HL-60/S4 treated with phorbol 12-myristate 13-acetate at 8.2 ng/mL for 4 days and 3 days (cell line): ENCODE measurements around the gene MAPK12.

Experiments used
- in situ Hi-C: fragments of 300-500 bp; cut with MboI; formaldehyde crosslinking; loops from 2 replicates; pipeline ENCODE4 v1.15.0; 2022; ENCODE audit warnings: low sequenced_read_pairs

The MAPK12 gene

GRCh38 chr22:50299785-50300619, 38.5 kb upstream of the MAPK12 start:
- in situ Hi-C loops = no loop called here

- in situ Hi-C loops = no loop called here
Measured at GRCh38 chr22:50298937-50299784, 37.7 kb upstream of the MAPK12 start.

DNA sequence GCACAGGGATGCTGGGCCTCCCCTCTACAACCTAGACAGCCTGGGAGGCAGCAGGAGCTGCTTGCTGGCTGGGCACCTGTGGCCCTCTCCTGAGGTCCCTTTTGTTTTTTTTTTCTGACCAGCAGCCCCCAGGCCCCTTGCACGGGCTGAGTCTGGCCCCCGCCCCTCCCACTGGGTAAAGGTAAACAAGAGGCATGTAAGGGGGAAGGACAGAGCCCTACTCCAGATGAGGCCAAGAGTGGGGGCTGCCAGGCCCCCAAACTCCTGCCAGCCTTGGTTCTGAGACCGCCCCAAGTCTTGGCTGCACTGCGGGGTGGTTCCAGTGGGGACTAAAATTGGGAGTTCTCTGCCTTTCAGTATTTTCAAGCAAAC, 36.8 kb upstream of the MAPK12 start:
- in situ Hi-C loops = no loop called here

DNA sequence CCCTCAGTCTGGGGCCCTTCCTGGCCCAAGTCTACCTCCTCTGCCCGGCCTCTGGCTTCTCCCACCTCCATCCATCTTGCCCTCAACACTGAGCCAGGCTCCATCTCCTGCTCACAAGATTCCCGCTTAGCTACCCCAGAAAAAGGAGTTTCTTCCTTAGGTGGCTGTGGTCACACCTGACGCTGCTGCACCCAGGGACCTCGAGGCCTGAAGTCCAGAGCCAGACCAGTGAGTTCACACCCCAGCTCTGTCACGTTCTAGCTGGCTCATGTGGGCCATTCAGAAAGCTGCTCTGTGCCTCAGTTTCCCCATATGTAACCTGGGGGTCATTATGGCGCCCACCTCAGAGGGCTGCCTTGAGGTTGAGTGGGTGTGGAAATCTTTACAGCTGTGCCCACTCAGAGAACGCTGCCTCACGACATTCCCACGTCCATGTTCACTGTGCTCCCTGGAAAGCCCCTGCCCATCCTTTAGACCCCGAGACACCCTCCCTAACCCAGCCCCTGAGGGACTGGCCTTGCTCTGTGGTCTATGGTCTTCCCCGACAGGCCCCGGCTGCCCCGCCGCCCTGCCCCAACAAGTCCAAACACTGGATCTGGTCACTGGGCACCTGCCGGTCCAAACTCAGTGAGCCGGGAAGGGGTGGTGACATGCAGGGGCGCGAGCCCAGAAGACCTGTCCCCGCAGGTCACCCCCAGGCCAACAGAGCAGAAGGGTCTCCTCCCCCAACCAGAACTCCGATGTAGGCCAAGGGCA, 36.2 kb upstream of the MAPK12 start:
- in situ Hi-C loops = no loop called here

DNA sequence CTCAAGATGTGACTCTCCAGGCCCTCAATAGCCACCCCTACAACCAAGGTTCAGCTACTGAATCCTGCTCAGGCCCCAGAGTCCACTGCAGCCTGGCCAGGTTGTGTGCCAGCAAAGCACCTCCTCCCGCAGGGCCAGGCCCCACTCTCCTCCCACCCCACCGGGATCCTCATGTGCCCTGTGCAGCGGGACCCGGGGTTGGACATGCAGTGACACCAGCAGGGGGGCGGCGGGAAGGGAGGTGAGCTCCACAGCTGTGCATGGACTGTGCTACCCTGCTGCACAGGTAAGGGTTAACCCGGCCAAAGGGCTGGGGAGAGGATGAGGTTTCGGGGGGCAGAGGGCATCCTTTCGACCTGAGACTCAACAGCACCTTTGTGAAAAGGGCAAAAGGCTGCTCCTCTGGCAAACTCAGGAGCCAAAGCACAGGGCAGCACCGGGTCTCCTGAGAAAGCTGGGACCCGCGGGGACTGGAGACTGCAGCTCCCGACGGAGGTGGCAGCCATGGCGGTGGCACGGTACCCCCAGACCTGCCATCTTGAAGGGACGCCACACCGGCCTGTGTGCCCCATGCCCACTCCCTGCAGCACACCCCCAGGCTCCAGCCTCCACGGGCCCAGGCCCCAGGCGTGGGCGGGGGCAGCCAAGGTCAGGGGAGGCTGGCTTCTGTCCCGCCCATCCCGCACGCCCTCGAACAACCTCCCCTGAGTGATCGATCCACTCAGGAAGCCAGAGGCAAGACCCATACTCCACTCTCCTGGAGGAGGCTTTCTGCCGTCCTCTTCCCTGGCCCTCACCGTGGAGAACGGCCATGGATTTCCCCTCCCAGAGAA, 35.4 kb upstream of the MAPK12 start:
- in situ Hi-C loops = no loop called here

DNA sequence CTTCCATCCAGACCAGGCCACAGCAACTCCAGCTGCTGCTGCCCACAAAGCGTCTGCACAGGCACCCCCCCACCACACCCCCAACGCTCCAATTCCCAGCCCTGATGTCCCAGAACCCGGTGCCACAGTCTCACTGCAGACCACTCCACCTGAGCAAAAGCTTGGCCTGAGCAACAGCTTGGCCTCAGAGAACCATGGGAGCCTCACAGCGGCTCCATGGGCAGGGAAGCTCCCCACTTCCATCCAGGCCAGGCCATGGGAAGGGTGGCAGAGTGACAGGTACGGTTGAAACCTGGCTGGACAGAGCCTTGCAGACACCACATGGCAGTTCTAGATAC, 32.8 kb upstream of the MAPK12 start:
- in situ Hi-C loops = no loop called here

DNA sequence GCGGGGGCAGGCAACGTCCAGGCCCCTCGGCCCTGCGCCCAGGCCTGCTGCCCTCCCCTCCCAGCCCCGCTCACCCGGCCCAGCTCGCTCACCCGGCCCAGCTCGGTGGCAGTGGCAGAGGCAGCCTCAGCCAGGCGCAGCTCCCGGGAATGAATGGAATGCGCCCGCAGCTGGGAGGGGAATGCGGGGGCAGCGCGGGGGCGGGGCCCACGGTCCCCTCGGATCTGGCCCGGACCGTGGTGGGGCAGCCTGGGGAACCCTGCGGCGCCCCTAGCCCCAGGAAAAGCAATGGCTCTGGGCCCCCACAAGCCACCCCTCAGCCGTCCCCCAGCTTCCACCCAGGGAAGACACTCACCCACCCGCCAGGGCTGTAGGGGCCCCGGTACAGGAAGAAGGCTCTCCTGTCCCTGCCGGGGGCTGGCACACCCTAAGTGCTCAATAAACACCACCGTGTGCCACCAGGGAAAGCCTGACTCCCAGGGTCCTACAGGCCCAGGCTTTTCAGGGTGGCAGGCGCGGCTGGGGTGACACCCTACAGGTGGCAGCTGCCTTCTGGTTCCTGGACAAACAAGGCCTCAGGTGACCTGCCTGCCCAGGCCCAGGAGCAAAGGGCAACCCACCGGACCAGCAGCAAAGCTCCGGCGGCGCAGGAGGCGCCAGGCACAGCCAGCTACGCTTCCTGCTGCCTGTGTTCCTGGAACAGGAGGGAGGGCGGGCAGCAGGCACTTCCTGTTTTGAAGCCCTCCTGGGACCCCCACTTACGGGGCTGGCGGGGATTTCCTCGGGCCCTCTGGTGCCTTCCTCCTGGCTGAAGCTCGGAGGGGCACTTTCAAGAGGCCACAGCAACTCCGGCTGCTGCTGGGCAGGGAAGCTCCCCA, 32.2 kb upstream of the MAPK12 start:
- in situ Hi-C loops = no loop called here

GRCh38 chr22:50292643-50293440, 31.4 kb upstream of the MAPK12 start:
- in situ Hi-C loops = no loop called here

DNA sequence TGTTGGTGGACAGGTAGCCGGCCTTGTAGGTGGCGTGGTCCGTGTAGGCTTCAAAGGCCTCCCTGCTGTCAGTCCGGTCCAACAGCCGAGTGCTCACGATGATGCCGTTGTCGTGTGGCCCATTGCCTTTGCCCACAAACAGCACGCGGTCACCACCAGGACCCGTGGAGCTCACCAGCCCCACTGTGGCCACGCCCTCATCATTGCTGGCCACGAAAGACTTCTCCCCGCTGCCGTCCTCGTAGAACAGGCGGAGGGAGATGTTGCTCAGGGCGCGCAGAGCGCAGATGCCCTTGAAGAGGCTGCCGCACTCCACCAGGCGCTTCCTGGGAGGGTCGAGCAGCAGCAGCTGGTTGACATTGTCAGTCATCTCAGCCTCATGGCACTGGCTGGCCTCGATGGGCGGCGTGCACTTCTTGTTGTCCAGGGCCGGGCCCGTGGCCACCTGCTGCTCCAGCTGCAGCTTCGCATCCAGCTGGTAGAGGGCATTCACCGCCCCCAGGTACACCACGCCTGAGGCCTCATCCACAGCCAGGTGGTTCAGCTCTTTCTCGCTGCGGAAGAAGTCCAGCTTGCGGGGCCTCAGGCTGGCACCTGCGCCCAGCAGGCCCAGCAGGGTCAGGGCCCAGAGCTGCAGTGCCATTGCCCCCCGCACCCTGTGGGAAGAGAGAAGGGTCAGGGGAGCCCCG, 28.6 kb upstream of the MAPK12 start:
- in situ Hi-C loops = no loop called here

- in situ Hi-C loops = no loop called here
Measured at GRCh38 chr22:50289151-50289941, 27.9 kb upstream of the MAPK12 start.

- in situ Hi-C loops = no loop called here
Measured at GRCh38 chr22:50287731-50288130, 26.2 kb upstream of the MAPK12 start.

DNA sequence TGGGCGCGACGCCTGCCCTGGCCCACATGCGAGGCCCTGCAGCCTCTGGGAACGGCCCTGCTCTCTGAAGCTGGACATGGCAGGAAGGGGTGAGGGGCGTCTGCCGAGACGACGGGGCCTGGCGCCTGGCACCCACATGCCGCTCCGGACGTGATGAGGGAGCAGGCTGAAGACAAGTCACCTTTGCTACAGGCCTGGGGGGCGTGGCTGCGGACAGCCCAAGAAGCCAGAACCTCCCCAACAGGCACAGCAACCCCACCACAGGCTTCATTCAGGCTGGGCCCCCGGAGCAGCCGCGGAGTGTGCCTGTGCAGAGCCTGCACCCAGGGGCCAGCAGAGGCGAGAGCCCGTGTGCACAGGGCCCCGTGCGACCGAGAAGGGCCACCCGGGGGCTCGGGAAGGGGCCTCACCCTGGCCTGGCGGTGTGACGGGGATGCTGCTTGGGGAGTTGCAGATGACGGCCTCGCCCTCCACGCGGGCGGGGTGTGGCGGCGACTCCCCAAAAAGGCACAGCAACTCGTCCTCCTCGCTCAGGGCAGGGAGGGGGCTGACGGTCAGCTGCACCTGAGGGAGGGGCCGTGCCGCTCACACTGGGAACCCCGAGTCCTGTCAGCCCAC, 25.3 kb upstream of the MAPK12 start:
- in situ Hi-C loops = no loop called here

DNA sequence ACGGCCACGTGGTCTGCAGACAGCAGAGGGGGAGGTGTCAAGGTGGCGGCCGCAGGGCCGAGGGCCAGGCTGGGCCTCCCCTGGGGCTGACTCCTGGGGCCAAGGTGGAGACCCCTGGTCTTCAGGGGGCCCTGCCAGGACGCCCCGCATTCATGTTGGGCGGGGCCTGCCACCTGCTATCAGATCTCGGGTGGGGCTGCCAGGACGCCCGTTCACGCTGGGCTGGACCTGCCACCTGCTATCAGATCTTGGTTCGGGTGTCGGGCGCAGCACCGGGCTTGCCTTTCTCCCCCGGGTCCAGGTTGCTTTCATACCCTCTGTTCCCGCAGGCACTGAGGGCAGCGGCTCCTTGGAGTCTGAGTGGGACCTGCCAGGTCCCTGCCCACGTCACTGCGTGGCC, 24.8 kb upstream of the MAPK12 start:
- in situ Hi-C loops = no loop called here

- in situ Hi-C loops = no loop called here
Measured at GRCh38 chr22:50285568-50286229, 24.2 kb upstream of the MAPK12 start.

DNA sequence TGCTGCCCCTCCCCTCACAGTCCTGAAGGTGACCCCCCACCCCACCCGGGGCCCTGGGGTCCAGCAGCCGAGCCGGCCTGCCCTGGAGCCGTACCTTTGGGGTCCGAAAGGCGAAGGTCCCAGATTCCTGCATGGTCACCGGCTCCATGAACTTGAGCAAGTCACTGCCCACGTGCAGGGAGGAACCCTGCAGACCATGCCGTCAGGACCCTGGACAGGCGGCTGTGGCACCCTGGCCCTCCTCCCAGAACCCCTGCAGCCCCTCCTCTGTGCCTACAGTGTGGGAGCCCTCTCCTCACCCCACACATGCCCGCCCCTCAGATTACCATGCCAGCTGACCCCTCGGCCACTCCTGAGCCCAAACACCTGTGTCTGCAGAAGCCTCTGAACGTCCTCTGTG, 23.0 kb upstream of the MAPK12 start:
- in situ Hi-C loops = no loop called here

- in situ Hi-C loops = no loop called here
Measured at GRCh38 chr22:50283821-50284220, 22.3 kb upstream of the MAPK12 start.
